Stimulated activated naive CD8-positive, alpha-beta T cell treated with anti-CD3 and anti-CD28 coated beads, Interleukin-15, Interleukin-2, amounts not matched to agents 100 ng/mL and 50 ng/mL, for 24 hours (primary cell): ENCODE measurements around the gene CENPW.

ENCODE experiments used
- H3K27ac Mint-ChIP-seq: one replicate; pipeline ENCODE4 v1.8.0; 2021; ENCODE audit warnings: mild to moderate bottlenecking, mixed read lengths
- H3K27me3 Mint-ChIP-seq: one replicate; pipeline ENCODE4 v1.8.0; 2021; ENCODE audit warnings: mixed read lengths
- H3K36me3 Mint-ChIP-seq: one replicate; pipeline ENCODE4 v1.8.0; 2021; ENCODE audit warnings: low read depth, mixed read lengths
- H3K4me1 Mint-ChIP-seq: one replicate; pipeline ENCODE4 v1.8.0; 2021; ENCODE audit warnings: low read depth, mixed read lengths
- H3K4me3 Mint-ChIP-seq: one replicate; pipeline ENCODE4 v1.8.0; 2021; ENCODE audit warnings: mild to moderate bottlenecking, mixed read lengths
- H3K9me3 Mint-ChIP-seq: one replicate; pipeline ENCODE4 v1.8.0; 2021; ENCODE audit warnings: mixed read lengths

Gene CENPW

DNA sequence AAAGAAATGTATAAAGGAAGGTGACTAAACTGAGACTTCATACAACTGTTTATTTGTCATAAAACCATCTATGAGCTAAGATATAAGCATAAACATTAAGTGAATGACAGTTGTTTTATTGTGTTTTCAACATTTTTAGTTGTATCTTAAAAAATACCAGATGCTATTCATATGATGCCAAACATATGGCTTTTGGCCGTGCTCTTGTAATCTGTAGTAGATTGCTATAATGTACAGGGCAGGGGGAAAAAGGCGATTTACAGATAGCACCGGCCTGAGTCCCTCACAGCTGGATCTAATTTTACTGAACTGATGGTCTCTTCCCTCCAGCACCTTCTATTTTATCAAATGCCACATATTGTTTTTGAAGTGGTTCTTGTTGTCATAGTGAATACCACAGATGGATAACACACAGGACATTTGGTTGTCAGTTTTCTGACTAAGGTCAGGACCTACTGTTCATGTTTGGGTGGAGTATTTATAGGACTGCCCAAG, 48.2 kb downstream of the CENPW start:
- no peaks in the 10 kb centered on the region for H3K4me1 Mint-ChIP-seq
- no peaks in the 10 kb centered on the region for H3K36me3 Mint-ChIP-seq

DNA sequence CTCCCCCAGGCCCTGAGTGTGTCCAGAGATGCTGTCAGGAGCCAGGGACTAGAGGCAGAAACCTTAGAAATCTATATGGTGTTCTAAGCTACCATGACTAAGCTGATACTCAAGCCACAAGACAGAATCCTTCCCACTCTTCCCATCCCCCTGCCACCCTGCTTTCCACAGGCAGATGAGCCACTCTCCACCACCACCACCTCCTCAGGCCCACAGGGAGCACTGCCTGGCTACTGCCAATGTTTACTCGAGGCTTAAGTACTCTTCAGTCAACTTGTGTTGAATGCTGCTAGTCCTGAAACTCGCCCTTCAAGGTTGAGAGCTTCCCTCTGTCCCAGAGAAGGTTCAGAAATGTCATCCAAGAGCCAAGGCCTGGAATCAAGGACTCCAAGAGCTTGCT, 56.2 kb downstream of the CENPW start:
- Mint-ChIP-seq H3K36me3 (no peaks in the 10 kb centered on the region), H3K27ac (no peak overlapping the region), H3K9me3 (peaks cover 8% of the 10 kb centered on the region), H3K4me1 (no peaks in the 10 kb centered on the region), H3K4me3 (no peak overlapping the region), H3K27me3 (no peaks in the 10 kb centered on the region)

More for the DNA sequence above, 48.2 kb downstream of the CENPW start:
- H3K4me3 Mint-ChIP-seq, result no peak overlapping the region
- H3K27me3 Mint-ChIP-seq, result no peaks in the 10 kb centered on the region
- no peak overlapping the region for H3K27ac Mint-ChIP-seq
- peaks cover 12% of the 10 kb centered on the region for H3K9me3 Mint-ChIP-seq
